Gastrocnemius medialis (tissue), 4 donors: Measurements from ENCODE around the gene NODAL. TPM values are rescaled to one million over a fixed set of nuclear protein-coding genes. Genes with fewer than 3 reads are reported as not detected.

Experiments used
- ATAC-seq, 2 donors: fragments of 150-250 bp; one replicate each; pipeline ENCODE4 v1.9.1; 2016
- DNase-seq, 2 donors: peaks; one replicate each; pipeline ENCODE4 v3.0.0-alpha.2; 2019
- H3K27ac ChIP-seq, 4 donors: fragments of 200-600 bp; sonication (generic); 1 replicate in 1 of 4; 2 replicates in 3 of 4; pipeline ENCODE4 v1.5.1; 2016 to 2018; ENCODE audit warnings: mild to moderate bottlenecking in 2 of 4, moderate library complexity in 1 of 4
- H3K27me3 ChIP-seq, 3 donors: fragments of 200-600 bp; sonication (generic) in 2 of 3; 1 replicate in 1 of 3; 2 replicates in 2 of 3; pipeline versions ENCODE4 v1.5.1 to v1.6.0; 2016 to 2019; ENCODE audit warnings: mild to moderate bottlenecking in 1 of 3, moderate library complexity in 1 of 3
- H3K36me3 ChIP-seq, 2 donors: fragments of 200-600 bp; sonication (generic) in 1 of 2; one replicate each; pipeline ENCODE4 v1.5.1; 2017 to 2018
- H3K4me1 ChIP-seq, 2 donors: fragments of 200-600 bp; sonication (generic) in 1 of 2; one replicate each; pipeline ENCODE4 v1.5.1; 2016 to 2017; ENCODE audit warnings: mild to moderate bottlenecking in 2 of 2
- H3K4me3 ChIP-seq, 4 donors: fragments of 200-600 bp; sonication (generic) in 3 of 4; 1 replicate in 1 of 4; 2 replicates in 3 of 4; pipeline ENCODE4 v1.5.1; 2016 to 2019; ENCODE audit warnings: mild to moderate bottlenecking in 2 of 4
- H3K9me3 ChIP-seq, 3 donors: fragments of 200-600 bp; sonication (generic) in 2 of 3; 1 replicate in 1 of 3; 2 replicates in 2 of 3; pipeline ENCODE4 v1.5.1; 2016 to 2019
- CTCF ChIP-seq, 5 experiments: fragments of 450-650 bp in 3 of 5; fragments of 200-600 bp in 2 of 5; sonication (generic) in 2 of 5; IDR thresholded peaks in 4 of 5; conservative IDR thresholded peaks in 1 of 5; 1 replicate in 4 of 5; 2 replicates in 1 of 5; pipeline ENCODE4 v1.5.1; 2016 to 2019; ENCODE audit warnings: antibody characterized with exemption in 5 of 5, mild to moderate bottlenecking in 3 of 5, moderate library complexity in 3 of 5
- POLR2A ChIP-seq, 2 donors: fragments of 450-650 bp; IDR thresholded peaks; one replicate each; pipeline ENCODE4 v1.6.1; 2017; ENCODE audit warnings: antibody characterized with exemption in 2 of 2, mild to moderate bottlenecking in 2 of 2, moderate library complexity in 2 of 2
- in situ Hi-C, 4 donors: fragments of 200-750 bp; cut with MboI; loops; one replicate each; pipeline versions ENCODE4 v1.15.0 to v1.8.0; 2017; ENCODE audit warnings: low sequenced_read_pairs in 4 of 4
- intact Hi-C: fragments of 100-400 bp; cut with DNase I; formaldehyde crosslinking; loops from one replicate; pipeline ENCODE4 v1.15.1; 2023; ENCODE audit warnings: low total_unique reads
- total RNA-seq, 4 donors: library from RNA; depleted of rRNA; stranded (reverse); fragments of >200 nt; gene quantifications; one replicate each; pipeline versions ENCODE4 v1.1.0 to v1.2.3, GENCODE V29; 2016

The NODAL gene
- total RNA-seq, 4 donors from 2014 or later: not detected

GRCh38 chr10:70444744-70445143 is 3.3 kb upstream of the NODAL start:
- no peak for DNase-seq

GRCh38 chr10:70442332-70442988 is 979 bp upstream of the NODAL start:
- Histone ChIP-seq H3K27ac (no peak overlapping the region), H3K4me3 (no peak overlapping the region), H3K27me3 (peaks cover 17 to 27% (median 23%) of the 10 kb centered on the region in 3 donors), H3K9me3 (no peaks in the 10 kb centered on the region), H3K36me3 (no peaks in the 10 kb centered on the region), H3K4me1 (peaks cover 5 to 16% of the 10 kb centered on the region in 2 donors)
- ATAC-seq (no peak), DNase-seq (no peak)
- in situ Hi-C loops (loop anchor here in 1 of 4 donors (25.0 kb wide), 1 partner anchor 320 kb away; no protein-coding TSS in a partner anchor), intact Hi-C loops (no loop called here)
- TF ChIP-seq POLR2A (IDR thresholded peaks at IDR 0.05) (no peak), CTCF (IDR thresholded peaks at IDR 0.05 in 4 of 5, conservative IDR thresholded peaks at IDR 0.05 in 1 of 5) (no peak)

More at GRCh38 chr10:70444744-70445143, 3.3 kb upstream of the NODAL start:
- TF ChIP-seq POLR2A (IDR thresholded peaks at IDR 0.05): no peak
- no peak for ATAC-seq
- Histone ChIP-seq H3K4me1 (peaks cover 5 to 20% of the 10 kb centered on the region in 2 donors), H3K9me3 (no peaks in the 10 kb centered on the region), H3K27me3 (peaks cover 17 to 27% (median 21%) of the 10 kb centered on the region in 3 donors), H3K36me3 (no peaks in the 10 kb centered on the region), H3K27ac (no peak overlapping the region), H3K4me3 (no peak overlapping the region)
- intact Hi-C loops: no loop called here
- in situ Hi-C loops: loop anchor here in 1 of 4 donors (25.0 kb wide), 1 partner anchor 318 kb away; no protein-coding TSS in a partner anchor

- ATAC-seq (no peak), DNase-seq (no peak)
- Histone ChIP-seq H3K9me3 (no peaks in the 10 kb centered on the region), H3K36me3 (no peaks in the 10 kb centered on the region), H3K27ac (no peak overlapping the region), H3K4me1 (peaks cover 5 to 16% of the 10 kb centered on the region in 2 donors), H3K4me3 (no peak overlapping the region), H3K27me3 (peaks cover 17 to 27% (median 23%) of the 10 kb centered on the region in 3 donors)
- TF ChIP-seq CTCF (IDR thresholded peaks at IDR 0.05 in 4 of 5, conservative IDR thresholded peaks at IDR 0.05 in 1 of 5) (no peak), POLR2A (IDR thresholded peaks at IDR 0.05) (no peak)
- in situ Hi-C loops: loop anchor here in 1 of 4 donors (25.0 kb wide), 1 partner anchor 320 kb away; no protein-coding TSS in a partner anchor
- intact Hi-C loops: no loop called here
These were observed 421 bp upstream of the NODAL start for GRCh38 chr10:70441895-70442309.

GRCh38 chr10:70440296-70441160 is 953 bp downstream of the NODAL start:
- intact Hi-C loops (no loop called here), in situ Hi-C loops (loop anchor here in 1 of 4 donors (25.0 kb wide), 1 partner anchor 322 kb away; no protein-coding TSS in a partner anchor)
- no peak for DNase-seq
- Histone ChIP-seq H3K4me1 (peaks cover 0 to 10% of the 10 kb centered on the region in 2 donors), H3K36me3 (no peaks in the 10 kb centered on the region), H3K27me3 (peaks cover 17 to 27% (median 23%) of the 10 kb centered on the region in 3 donors), H3K9me3 (no peaks in the 10 kb centered on the region), H3K27ac (no peak overlapping the region), H3K4me3 (peak overlapping the region; percentile 17 to 40 (median 28))
- peak in 1 of 2 donors; percentile 21 for ATAC-seq
- TF ChIP-seq POLR2A (IDR thresholded peaks at IDR 0.05) (no peak), CTCF (IDR thresholded peaks at IDR 0.05 in 4 of 5, conservative IDR thresholded peaks at IDR 0.05 in 1 of 5) (no peak)
